Measurements from ENCODE around the gene RPS6KB2.
"Not testable (repeated sequence)": the region's sequence is repeated elsewhere in the genome, so short reads cannot be mapped to it uniquely, and the experiment has no call there.

Gene RPS6KB2

DNA sequence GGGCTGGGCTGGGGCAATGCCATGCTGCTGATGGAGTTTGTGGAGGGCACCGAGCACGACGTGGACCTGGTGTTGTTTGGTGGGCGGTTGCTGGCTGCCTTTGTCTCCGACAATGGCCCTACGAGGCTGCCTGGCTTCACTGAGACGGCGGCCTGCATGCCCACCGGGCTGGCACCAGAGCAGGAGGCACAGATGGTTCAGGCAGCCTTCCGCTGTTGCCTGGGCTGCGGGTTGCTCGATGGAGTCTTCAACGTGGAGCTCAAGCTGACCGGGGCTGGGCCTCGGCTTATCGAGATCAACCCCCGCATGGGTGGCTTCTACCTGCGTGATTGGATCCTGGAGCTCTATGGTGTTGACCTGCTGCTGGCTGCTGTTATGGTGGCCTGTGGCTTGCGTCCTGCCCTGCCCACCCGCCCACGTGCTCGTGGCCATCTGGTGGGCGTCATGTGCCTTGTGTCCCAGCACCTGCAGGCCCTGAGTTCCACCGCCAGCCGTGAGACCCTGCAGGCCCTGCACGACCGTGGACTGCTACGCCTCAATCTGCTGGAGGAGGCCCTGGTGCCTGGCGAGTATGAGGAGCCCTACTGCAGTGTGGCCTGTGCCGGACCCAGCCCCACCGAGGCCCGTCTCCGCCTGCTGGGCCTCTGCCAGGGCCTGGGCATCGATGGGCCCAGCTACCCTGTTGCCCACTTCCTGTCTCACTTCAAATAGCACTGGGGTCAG lies 4.2 kb upstream of the RPS6KB2 start:
- Histone ChIP-seq H3K4me1 (ENCODE audit: insufficient read depth, low read length, severe bottlenecking) (peaks cover 30% of the 10 kb centered on the region), H3K27ac (ENCODE audit: low read depth, low read length, poor library complexity, severe bottlenecking) (no peak overlapping the region), H3K9me3 (ENCODE audit: low read length) (no peaks in the 10 kb centered on the region), H2AFZ (ENCODE audit: low read length) (no peak overlapping the region), H3K9me2 (ENCODE audit: low read depth, low read length) (no peaks in the 10 kb centered on the region), H3F3A (ENCODE audit: insufficient read depth, low read length) (no peaks in the 10 kb centered on the region), H3K4me2 (ENCODE audit: low read length) (no peak overlapping the region), H3K36me3 (ENCODE audit: insufficient read depth, low read length) (no peaks in the 10 kb centered on the region), H3K27me3 (ENCODE audit: insufficient read depth, low read length) (no peaks in the 10 kb centered on the region), H4K20me1 (ENCODE audit: insufficient read depth, low read length) (no peaks in the 10 kb centered on the region), H3K9ac (ENCODE audit: low read length) (no peak overlapping the region), H3K4me3 (ENCODE audit: low read depth, low read length, poor library complexity, severe bottlenecking) (no peak overlapping the region), H3K79me2 (ENCODE audit: insufficient read depth, low read length) (peaks cover 5% of the 10 kb centered on the region)
- TF ChIP-seq, protein P1, sequence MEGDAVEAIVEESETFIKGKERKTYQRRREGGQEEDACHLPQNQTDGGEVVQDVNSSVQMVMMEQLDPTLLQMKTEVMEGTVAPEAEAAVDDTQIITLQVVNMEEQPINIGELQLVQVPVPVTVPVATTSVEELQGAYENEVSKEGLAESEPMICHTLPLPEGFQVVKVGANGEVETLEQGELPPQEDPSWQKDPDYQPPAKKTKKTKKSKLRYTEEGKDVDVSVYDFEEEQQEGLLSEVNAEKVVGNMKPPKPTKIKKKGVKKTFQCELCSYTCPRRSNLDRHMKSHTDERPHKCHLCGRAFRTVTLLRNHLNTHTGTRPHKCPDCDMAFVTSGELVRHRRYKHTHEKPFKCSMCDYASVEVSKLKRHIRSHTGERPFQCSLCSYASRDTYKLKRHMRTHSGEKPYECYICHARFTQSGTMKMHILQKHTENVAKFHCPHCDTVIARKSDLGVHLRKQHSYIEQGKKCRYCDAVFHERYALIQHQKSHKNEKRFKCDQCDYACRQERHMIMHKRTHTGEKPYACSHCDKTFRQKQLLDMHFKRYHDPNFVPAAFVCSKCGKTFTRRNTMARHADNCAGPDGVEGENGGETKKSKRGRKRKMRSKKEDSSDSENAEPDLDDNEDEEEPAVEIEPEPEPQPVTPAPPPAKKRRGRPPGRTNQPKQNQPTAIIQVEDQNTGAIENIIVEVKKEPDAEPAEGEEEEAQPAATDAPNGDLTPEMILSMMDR (IDR thresholded peaks at IDR 0.05; ENCODE audit: low read length), result no peak
- TF ChIP-seq EZH2 (IDR thresholded peaks at IDR 0.05; ENCODE audit: borderline replicate concordance, low read length), result no peak

DNA sequence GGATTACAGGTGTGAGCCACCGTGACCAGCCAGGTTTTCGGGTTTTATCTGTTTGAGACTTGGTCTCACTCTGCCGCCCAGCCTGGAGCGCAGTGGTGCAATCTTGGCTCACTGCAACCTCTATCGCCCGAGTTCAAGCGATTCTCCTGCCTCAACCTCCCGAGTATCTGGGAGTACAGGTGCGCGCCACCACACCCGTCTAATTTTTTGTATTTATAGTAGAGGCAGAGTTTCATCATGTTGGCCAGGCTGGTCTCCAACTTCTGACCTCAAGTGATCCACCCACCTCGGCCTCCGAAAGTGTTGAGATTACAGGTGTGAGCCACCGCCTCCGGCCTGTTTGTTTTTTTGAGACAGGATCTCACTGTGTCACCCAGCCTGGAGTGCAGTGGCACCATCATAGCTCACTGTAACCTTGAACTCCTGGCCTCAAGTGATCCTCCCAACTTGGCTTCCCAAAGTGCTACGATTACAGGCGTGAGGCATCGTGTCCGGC lies 882 bp upstream of the RPS6KB2 start:
- H3K9me2 ChIP-seq (ENCODE audit: low read depth, low read length); H3K79me2 ChIP-seq (ENCODE audit: insufficient read depth, low read length); H3F3A ChIP-seq (ENCODE audit: insufficient read depth, low read length); H2AFZ ChIP-seq (ENCODE audit: low read length); H3K9me3 ChIP-seq (ENCODE audit: low read length); H4K20me1 ChIP-seq (ENCODE audit: insufficient read depth, low read length); H3K27me3 ChIP-seq (ENCODE audit: insufficient read depth, low read length): not testable (repeated sequence)
- Histone ChIP-seq H3K4me3 (ENCODE audit: low read depth, low read length, poor library complexity, severe bottlenecking) (peak overlapping the region; percentile 93), H3K4me1 (ENCODE audit: insufficient read depth, low read length, severe bottlenecking) (peaks cover 36% of the 10 kb centered on the region), H3K36me3 (ENCODE audit: insufficient read depth, low read length) (peaks cover 24% of the 10 kb centered on the region; the same call in 1 of the 2 replicates), H3K4me2 (ENCODE audit: low read length) (peak overlapping the region; percentile 81), H3K9ac (ENCODE audit: low read length) (peak overlapping the region; percentile 94), H3K27ac (ENCODE audit: low read depth, low read length, poor library complexity, severe bottlenecking) (peak overlapping the region; percentile 61)

DNA sequence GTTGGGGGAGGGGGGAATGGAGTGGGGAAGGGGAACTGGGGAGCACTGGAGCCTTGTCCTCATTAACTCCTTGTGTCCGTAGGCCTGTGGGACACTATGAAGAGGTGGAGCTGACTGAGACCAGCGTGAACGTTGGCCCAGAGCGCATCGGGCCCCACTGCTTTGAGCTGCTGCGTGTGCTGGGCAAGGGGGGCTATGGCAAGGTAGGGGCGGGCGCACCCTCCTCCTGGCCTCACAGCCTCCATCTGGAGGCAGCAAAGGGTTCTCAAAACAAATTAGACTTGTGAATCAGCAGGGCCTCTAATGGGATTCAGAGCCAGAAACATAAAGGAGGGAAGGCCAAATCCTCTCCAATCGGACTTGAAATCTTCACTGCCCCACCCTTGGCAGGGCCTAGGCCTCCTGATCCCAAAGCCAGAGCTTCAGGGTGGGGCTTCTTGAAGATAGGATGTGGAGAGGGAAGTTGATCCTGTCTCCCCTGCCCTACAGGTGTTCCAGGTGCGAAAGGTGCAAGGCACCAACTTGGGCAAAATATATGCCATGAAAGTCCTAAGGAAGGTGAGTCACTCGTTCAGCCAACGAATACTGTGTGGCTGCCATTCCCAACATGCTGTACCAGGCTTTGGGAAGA lies 859 bp downstream of the RPS6KB2 start:
- Histone ChIP-seq H2AFZ (ENCODE audit: low read length) (no peak overlapping the region), H3F3A (ENCODE audit: insufficient read depth, low read length) (no peaks in the 10 kb centered on the region), H3K4me1 (ENCODE audit: insufficient read depth, low read length, severe bottlenecking) (peaks cover 54% of the 10 kb centered on the region), H4K20me1 (ENCODE audit: insufficient read depth, low read length) (no peaks in the 10 kb centered on the region), H3K9me3 (ENCODE audit: low read length) (no peaks in the 10 kb centered on the region), H3K27me3 (ENCODE audit: insufficient read depth, low read length) (no peaks in the 10 kb centered on the region), H3K9me2 (ENCODE audit: low read depth, low read length) (no peaks in the 10 kb centered on the region), H3K4me2 (ENCODE audit: low read length) (peak overlapping the region; percentile 81), H3K9ac (ENCODE audit: low read length) (peak overlapping the region; percentile 94), H3K36me3 (ENCODE audit: insufficient read depth, low read length) (peaks cover 41% of the 10 kb centered on the region; the same call in 1 of the 2 replicates), H3K79me2 (ENCODE audit: insufficient read depth, low read length) (peaks cover 10% of the 10 kb centered on the region), H3K4me3 (ENCODE audit: low read depth, low read length, poor library complexity, severe bottlenecking) (peak overlapping the region; percentile 93), H3K27ac (ENCODE audit: low read depth, low read length, poor library complexity, severe bottlenecking) (peak overlapping the region; percentile 14)
- TF ChIP-seq EZH2 (IDR thresholded peaks at IDR 0.05; ENCODE audit: borderline replicate concordance, low read length), result no peak
- TF ChIP-seq, protein P1 (IDR thresholded peaks at IDR 0.05; ENCODE audit: low read length), result 0 out of 2 replicates have a peak, but pooled peaks have one; percentile 5

Data from OCI-LY1 (cell line).